ENCODE results near the gene EPN3.

EPN3 gene

GRCh38 chr17:50584116-50584515, 51.6 kb downstream of the EPN3 start:
- Histone ChIP-seq H3K9me2 (replicated peaks; ENCODE audit: insufficient read depth, low read length) (no peaks in the 10 kb centered on the region), H3K4me3 (ENCODE audit: insufficient read depth, low read length, poor library complexity, severe bottlenecking) (no peak overlapping the region), H3K27me3 (ENCODE audit: low read length) (no peaks in the 10 kb centered on the region), H3K27ac (ENCODE audit: low read depth, low read length) (no peak overlapping the region), H4K20me1 (ENCODE audit: low read depth, low read length) (no peaks in the 10 kb centered on the region), H3K79me2 (ENCODE audit: insufficient read depth, low read length) (no peaks in the 10 kb centered on the region), H3K36me3 (ENCODE audit: low read length) (no peaks in the 10 kb centered on the region), H3K4me2 (ENCODE audit: low read depth, low read length, poor library complexity, severe bottlenecking) (no peak overlapping the region), H2AFZ (ENCODE audit: low read depth, low read length, severe bottlenecking) (no peak overlapping the region), H3K9ac (ENCODE audit: low read length) (no peak overlapping the region), H3F3A (ENCODE audit: insufficient read depth) (no peaks in the 10 kb centered on the region), H3K9me3 (ENCODE audit: insufficient read depth, low read length) (no peaks in the 10 kb centered on the region)
- TF ChIP-seq CTCF (IDR thresholded peaks at IDR 0.05; ENCODE audit: insufficient read depth, low read length, poor library complexity, severe bottlenecking) (no peak), EZH2phosphoT487 (conservative IDR thresholded peaks at IDR 0.05; ENCODE audit: low read length) (no peak)

- Histone ChIP-seq H3K9ac (ENCODE audit: low read length) (no peak overlapping the region), H3K79me2 (ENCODE audit: insufficient read depth, low read length) (no peaks in the 10 kb centered on the region), H2AFZ (ENCODE audit: low read depth, low read length, severe bottlenecking) (no peak overlapping the region), H4K20me1 (ENCODE audit: low read depth, low read length) (no peaks in the 10 kb centered on the region), H3K9me3 (ENCODE audit: insufficient read depth, low read length) (no peaks in the 10 kb centered on the region), H3K4me3 (ENCODE audit: insufficient read depth, low read length, poor library complexity, severe bottlenecking) (no peak overlapping the region), H3K4me2 (ENCODE audit: low read depth, low read length, poor library complexity, severe bottlenecking) (no peak overlapping the region), H3K27me3 (ENCODE audit: low read length) (no peaks in the 10 kb centered on the region), H3K9me2 (replicated peaks; ENCODE audit: insufficient read depth, low read length) (no peaks in the 10 kb centered on the region), H3F3A (ENCODE audit: insufficient read depth) (no peaks in the 10 kb centered on the region), H3K27ac (ENCODE audit: low read depth, low read length) (no peak overlapping the region), H3K36me3 (ENCODE audit: low read length) (no peaks in the 10 kb centered on the region)
- TF ChIP-seq EZH2phosphoT487 (conservative IDR thresholded peaks at IDR 0.05; ENCODE audit: low read length) (no peak), CTCF (IDR thresholded peaks at IDR 0.05; ENCODE audit: insufficient read depth, low read length, poor library complexity, severe bottlenecking) (no peak)
These were observed 52.2 kb downstream of the EPN3 start for GRCh38 chr17:50584749-50585148.

DNA sequence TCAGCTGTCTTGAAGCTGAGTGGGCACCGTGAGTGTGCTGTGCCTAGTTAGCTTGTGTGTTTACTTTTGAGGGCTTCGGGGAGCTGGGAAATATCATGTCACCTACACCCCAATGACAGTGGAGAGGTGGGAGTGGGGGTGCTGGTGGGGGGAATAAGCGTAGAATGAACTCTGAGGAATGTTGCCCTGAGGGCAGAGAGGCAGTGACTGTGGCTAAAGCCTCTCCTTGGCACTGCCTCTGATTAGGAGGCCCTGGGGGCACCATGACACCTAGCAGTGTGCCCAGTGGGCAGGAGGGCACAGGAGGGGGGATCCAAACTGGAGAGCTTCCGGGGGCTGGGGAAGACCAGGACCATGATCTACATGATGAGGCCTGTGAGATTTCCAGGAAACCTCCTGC, 52.8 kb downstream of the EPN3 start:
- Histone ChIP-seq H3K4me2 (ENCODE audit: low read depth, low read length, poor library complexity, severe bottlenecking) (no peak overlapping the region), H3K27ac (ENCODE audit: low read depth, low read length) (no peak overlapping the region), H3K9me3 (ENCODE audit: insufficient read depth, low read length) (no peaks in the 10 kb centered on the region), H4K20me1 (ENCODE audit: low read depth, low read length) (no peaks in the 10 kb centered on the region), H3F3A (ENCODE audit: insufficient read depth) (no peaks in the 10 kb centered on the region), H2AFZ (ENCODE audit: low read depth, low read length, severe bottlenecking) (no peak overlapping the region), H3K79me2 (ENCODE audit: insufficient read depth, low read length) (no peaks in the 10 kb centered on the region), H3K36me3 (ENCODE audit: low read length) (no peaks in the 10 kb centered on the region), H3K4me3 (ENCODE audit: insufficient read depth, low read length, poor library complexity, severe bottlenecking) (no peak overlapping the region), H3K9ac (ENCODE audit: low read length) (no peak overlapping the region), H3K9me2 (replicated peaks; ENCODE audit: insufficient read depth, low read length) (no peaks in the 10 kb centered on the region), H3K27me3 (ENCODE audit: low read length) (no peaks in the 10 kb centered on the region)
- no peak for TF ChIP-seq CTCF (IDR thresholded peaks at IDR 0.05; ENCODE audit: insufficient read depth, low read length, poor library complexity, severe bottlenecking)
- TF ChIP-seq EZH2phosphoT487 (conservative IDR thresholded peaks at IDR 0.05; ENCODE audit: low read length) = no peak

- no peaks in the 10 kb centered on the region for H4K20me1 ChIP-seq (ENCODE audit: low read depth, low read length)
- H3K9me2 ChIP-seq (replicated peaks; ENCODE audit: insufficient read depth, low read length) = no peaks in the 10 kb centered on the region
- H2AFZ ChIP-seq (ENCODE audit: low read depth, low read length, severe bottlenecking) = no peak overlapping the region
- no peaks in the 10 kb centered on the region for H3K79me2 ChIP-seq (ENCODE audit: insufficient read depth, low read length)
- no peak overlapping the region for H3K4me2 ChIP-seq (ENCODE audit: low read depth, low read length, poor library complexity, severe bottlenecking)
- TF ChIP-seq EZH2phosphoT487 (conservative IDR thresholded peaks at IDR 0.05; ENCODE audit: low read length) = no peak
- TF ChIP-seq CTCF (IDR thresholded peaks at IDR 0.05; ENCODE audit: insufficient read depth, low read length, poor library complexity, severe bottlenecking) = no peak
- H3K36me3 ChIP-seq (ENCODE audit: low read length) = no peaks in the 10 kb centered on the region
- no peak overlapping the region for H3K4me3 ChIP-seq (ENCODE audit: insufficient read depth, low read length, poor library complexity, severe bottlenecking)
- no peaks in the 10 kb centered on the region for H3K27me3 ChIP-seq (ENCODE audit: low read length)
- H3F3A ChIP-seq (ENCODE audit: insufficient read depth) = no peaks in the 10 kb centered on the region
- H3K27ac ChIP-seq (ENCODE audit: low read depth, low read length) = no peak overlapping the region
- no peak overlapping the region for H3K9ac ChIP-seq (ENCODE audit: low read length)
- no peaks in the 10 kb centered on the region for H3K9me3 ChIP-seq (ENCODE audit: insufficient read depth, low read length)
These were observed 53.4 kb downstream of the EPN3 start for GRCh38 chr17:50585891-50586290.
